Trophoblast cell (in vitro differentiated cells and primary cell): ENCODE data around the gene GALNT9.
A peak's percentile ranks its signal among the peaks of the same experiment; 100 is the strongest.

ENCODE experiments used
- DNase-seq, 2 donors: peaks; one replicate each; pipeline ENCODE4 v3.0.0-alpha.2; 2016
- H2AFZ ChIP-seq: 2 replicates; pipeline ENCODE4 v1.6.1; 2013; ENCODE audit warnings: low read length, moderate library complexity, mild to moderate bottlenecking; ENCODE audit not compliant: insufficient read depth, poor library complexity
- H2AK5ac ChIP-seq: 2 replicates; pipeline ENCODE4 v1.6.1; 2013; ENCODE audit warnings: mild to moderate bottlenecking, low read length
- H2BK120ac ChIP-seq: 2 replicates; pipeline ENCODE4 v1.6.1; 2013; ENCODE audit warnings: low read length, mild to moderate bottlenecking, moderate library complexity; ENCODE audit not compliant: insufficient read depth, poor library complexity
- H2BK12ac ChIP-seq: 2 replicates; pipeline ENCODE4 v1.6.1; 2013; ENCODE audit warnings: mild to moderate bottlenecking, low read length, moderate library complexity
- H2BK5ac ChIP-seq: 2 replicates; pipeline ENCODE4 v1.6.1; 2013; ENCODE audit warnings: low read length, low read depth, moderate library complexity, mild to moderate bottlenecking; ENCODE audit not compliant: poor library complexity
- H3K14ac ChIP-seq: 2 replicates; pipeline ENCODE4 v1.6.1; 2013; ENCODE audit warnings: mild to moderate bottlenecking, low read length
- H3K18ac ChIP-seq: 2 replicates; pipeline ENCODE4 v1.6.1; 2013; ENCODE audit warnings: mild to moderate bottlenecking, low read length
- H3K23ac ChIP-seq: 2 replicates; pipeline ENCODE4 v1.6.1; 2013; ENCODE audit warnings: low read length
- H3K27ac ChIP-seq: 2 replicates; pipeline ENCODE4 v1.5.1; 2013; ENCODE audit warnings: low read depth, mild to moderate bottlenecking, inconsistent platforms, low read length, moderate library complexity
- H3K27me3 ChIP-seq: 2 replicates; pipeline ENCODE4 v1.6.1; 2013; ENCODE audit warnings: inconsistent platforms, mild to moderate bottlenecking, low read length, moderate library complexity; ENCODE audit not compliant: insufficient read depth
- H3K36me3 ChIP-seq, 2 experiments: 1 replicate in 1 of 2; 2 replicates in 1 of 2; pipeline ENCODE4 v1.6.1; 2013; ENCODE audit warnings: low read length in 2 of 2, mild to moderate bottlenecking in 2 of 2, moderate library complexity in 1 of 2; ENCODE audit not compliant: insufficient read depth in 2 of 2, control insufficient read depth in 1 of 2
- H3K4ac ChIP-seq: 2 replicates; pipeline ENCODE4 v1.6.1; 2013; ENCODE audit warnings: low read depth, mild to moderate bottlenecking, low read length, moderate library complexity
- H3K4me1 ChIP-seq, 2 experiments: 1 replicate in 1 of 2; 2 replicates in 1 of 2; pipeline ENCODE4 v1.6.1; 2013; ENCODE audit warnings: low read length in 2 of 2, mild to moderate bottlenecking in 2 of 2, moderate library complexity in 1 of 2; ENCODE audit not compliant: insufficient read depth in 2 of 2, control insufficient read depth in 1 of 2
- H3K4me2 ChIP-seq: 2 replicates; pipeline ENCODE4 v1.6.1; 2013; ENCODE audit warnings: inconsistent platforms, mild to moderate bottlenecking, low read length, moderate library complexity
- H3K4me3 ChIP-seq: 2 replicates; pipeline ENCODE4 v1.5.1; 2013; ENCODE audit warnings: mild to moderate bottlenecking, low read depth, low read length, inconsistent platforms
- H3K79me1 ChIP-seq: one replicate; pipeline ENCODE4 v1.6.1; 2013; ENCODE audit warnings: low read length
- H3K79me2 ChIP-seq: 2 replicates; pipeline ENCODE4 v1.6.1; 2013; ENCODE audit warnings: low read length, mild to moderate bottlenecking; ENCODE audit not compliant: control insufficient read depth, insufficient read depth, poor library complexity
- H3K9ac ChIP-seq: 2 replicates; pipeline ENCODE4 v1.6.1; 2013; ENCODE audit warnings: mild to moderate bottlenecking, low read length
- H3K9me3 ChIP-seq: 2 replicates; pipeline ENCODE4 v1.6.1; 2013; ENCODE audit warnings: low read depth, mild to moderate bottlenecking, control low read depth, inconsistent platforms, low read length; ENCODE audit not compliant: insufficient read depth
- H4K12ac ChIP-seq: 2 replicates; pipeline ENCODE4 v1.6.1; 2013; ENCODE audit warnings: low read depth, mild to moderate bottlenecking, low read length, moderate library complexity
- H4K8ac ChIP-seq: 2 replicates; pipeline ENCODE4 v1.6.1; 2013; ENCODE audit warnings: low read depth, mild to moderate bottlenecking, low read length, moderate library complexity
- H4K91ac ChIP-seq: one replicate; pipeline ENCODE4 v1.6.1; 2013; ENCODE audit warnings: low read depth, mild to moderate bottlenecking, low read length, moderate library complexity
- WGBS: extraction: QIAGEN DNeasy Blood & Tissue Kit; methylation state at CpG from one replicate; pipeline ENCODE4 v1.1.7; 2013; ENCODE audit warnings: missing lambda C conversion rate; ENCODE audit not compliant: insufficient read length, insufficient coverage; ENCODE audit errors: extremely low coverage; 5-methylcytosine and 5-hydroxymethylcytosine counted together

GALNT9 gene

GRCh38 chr12:132276827-132277373, 52.5 kb downstream of the GALNT9 start:
- H3K36me3 ChIP-seq = no peaks in the 10 kb centered on the region
- WGBS = no CpG with 5 or more reads among the region's 12 CpGs
- H2BK12ac ChIP-seq = no peak overlapping the region
- no peak overlapping the region for H2BK120ac ChIP-seq
- H3K4me1 ChIP-seq = no peaks in the 10 kb centered on the region
- H2AK5ac ChIP-seq = no peak overlapping the region
- H3K18ac ChIP-seq = no peak overlapping the region
- H4K91ac ChIP-seq = no peak overlapping the region
- peak overlapping the region; percentile 63 for H3K23ac ChIP-seq
- no peaks in the 10 kb centered on the region for H3K79me2 ChIP-seq
- peak overlapping the region; percentile 39 for H3K4me3 ChIP-seq
- no peak overlapping the region for H3K9ac ChIP-seq
- no peak overlapping the region for H2AFZ ChIP-seq
- H2BK5ac ChIP-seq = no peak overlapping the region
- no peaks in the 10 kb centered on the region for H3K79me1 ChIP-seq
- H3K27ac ChIP-seq = no peak overlapping the region
- H3K27me3 ChIP-seq = no peaks in the 10 kb centered on the region
- no peak for DNase-seq
- H3K4ac ChIP-seq = no peak overlapping the region
- peaks cover 2% of the 10 kb centered on the region for H3K9me3 ChIP-seq
- H4K8ac ChIP-seq = no peak overlapping the region
- H4K12ac ChIP-seq = no peak overlapping the region
- no peak overlapping the region for H3K14ac ChIP-seq
- no peak overlapping the region for H3K4me2 ChIP-seq

- H3K9ac ChIP-seq = no peak overlapping the region
- H3K27me3 ChIP-seq = no peaks in the 10 kb centered on the region
- H3K4me3 ChIP-seq = no peak overlapping the region
- H3K79me1 ChIP-seq = no peaks in the 10 kb centered on the region
- H3K27ac ChIP-seq = no peak overlapping the region
- no peak overlapping the region for H4K12ac ChIP-seq
- H2BK12ac ChIP-seq = no peak overlapping the region
- no peak overlapping the region for H4K8ac ChIP-seq
- WGBS = no CpG with 5 or more reads among the region's 20 CpGs
- H3K18ac ChIP-seq = no peak overlapping the region
- no peak overlapping the region for H3K4me2 ChIP-seq
- no peak overlapping the region for H3K23ac ChIP-seq
- no peak for DNase-seq
- H3K14ac ChIP-seq = no peak overlapping the region
- H2AFZ ChIP-seq = no peak overlapping the region
- H3K36me3 ChIP-seq = no peaks in the 10 kb centered on the region
- H3K9me3 ChIP-seq = peaks cover 2% of the 10 kb centered on the region
- no peaks in the 10 kb centered on the region for H3K79me2 ChIP-seq
- no peak overlapping the region for H4K91ac ChIP-seq
- no peak overlapping the region for H2AK5ac ChIP-seq
- no peak overlapping the region for H3K4ac ChIP-seq
- H3K4me1 ChIP-seq = no peaks in the 10 kb centered on the region
- no peak overlapping the region for H2BK120ac ChIP-seq
- no peak overlapping the region for H2BK5ac ChIP-seq
Observed at GRCh38 chr12:132276066-132276826, 53.1 kb downstream of the GALNT9 start.

GRCh38 chr12:132275631-132276030, 53.8 kb downstream of the GALNT9 start:
- no peak overlapping the region for H2BK5ac ChIP-seq
- no peak overlapping the region for H3K18ac ChIP-seq
- H3K4me3 ChIP-seq = no peak overlapping the region
- H3K4me2 ChIP-seq = no peak overlapping the region
- H3K23ac ChIP-seq = no peak overlapping the region
- H4K12ac ChIP-seq = no peak overlapping the region
- no peak overlapping the region for H2BK120ac ChIP-seq
- DNase-seq = no peak
- no peak overlapping the region for H3K14ac ChIP-seq
- no peak overlapping the region for H3K27ac ChIP-seq
- H3K4ac ChIP-seq = no peak overlapping the region
- H2AFZ ChIP-seq = no peak overlapping the region
- H2AK5ac ChIP-seq = no peak overlapping the region
- no peak overlapping the region for H2BK12ac ChIP-seq
- no peaks in the 10 kb centered on the region for H3K36me3 ChIP-seq
- H3K9me3 ChIP-seq = peaks cover 4% of the 10 kb centered on the region
- H3K27me3 ChIP-seq = no peaks in the 10 kb centered on the region
- WGBS = no CpG with 5 or more reads among the region's 18 CpGs
- no peaks in the 10 kb centered on the region for H3K4me1 ChIP-seq
- H3K79me1 ChIP-seq = no peaks in the 10 kb centered on the region
- H4K91ac ChIP-seq = no peak overlapping the region
- no peaks in the 10 kb centered on the region for H3K79me2 ChIP-seq
- H3K9ac ChIP-seq = no peak overlapping the region
- no peak overlapping the region for H4K8ac ChIP-seq

GRCh38 chr12:132275110-132275531, 54.3 kb downstream of the GALNT9 start:
- Histone ChIP-seq H3K4ac (no peak overlapping the region), H3K9ac (no peak overlapping the region), H3K79me1 (no peaks in the 10 kb centered on the region), H3K9me3 (peaks cover 4% of the 10 kb centered on the region), H3K4me1 (no peaks in the 10 kb centered on the region), H3K23ac (no peak overlapping the region), H4K8ac (no peak overlapping the region), H3K79me2 (no peaks in the 10 kb centered on the region), H3K4me2 (no peak overlapping the region), H3K18ac (no peak overlapping the region), H2BK12ac (no peak overlapping the region), H2AK5ac (no peak overlapping the region), H3K27ac (no peak overlapping the region), H3K14ac (no peak overlapping the region), H2BK120ac (no peak overlapping the region), H4K12ac (no peak overlapping the region), H2AFZ (no peak overlapping the region), H3K27me3 (no peaks in the 10 kb centered on the region), H4K91ac (no peak overlapping the region), H3K36me3 (no peaks in the 10 kb centered on the region), H2BK5ac (no peak overlapping the region), H3K4me3 (no peak overlapping the region)
- no CpG with 5 or more reads among the region's 13 CpGs for WGBS
- no peak for DNase-seq
